Fibroblast of lung (primary cell): Measurements from ENCODE around the gene ALDH8A1. TPM values are rescaled to one million over a fixed set of nuclear protein-coding genes. Genes with fewer than 3 reads are reported as not detected.

Experiments used
- DNase-seq, 2 donors: peaks; one replicate each; pipeline versions ENCODE4 v3.0.0 to v3.0.0-alpha.2; 2010; ENCODE audit warnings: low read depth in 2 of 2
- H2AFZ ChIP-seq: 2 replicates; pipeline ENCODE4 v1.5.1; 2012; ENCODE audit warnings: low read length, control low read depth, inconsistent platforms
- H3K27ac ChIP-seq: 2 replicates; pipeline ENCODE4 v1.5.1; 2011; ENCODE audit warnings: low read length, control low read depth; ENCODE audit not compliant: insufficient read depth
- H3K27me3 ChIP-seq: 2 replicates; pipeline ENCODE4 v1.5.1; 2011; ENCODE audit warnings: mild to moderate bottlenecking, low read length; ENCODE audit not compliant: control insufficient read depth, insufficient read depth
- H3K36me3 ChIP-seq: 2 replicates; pipeline ENCODE4 v1.5.1; 2011; ENCODE audit warnings: low read length; ENCODE audit not compliant: control insufficient read depth, insufficient read depth
- H3K4me1 ChIP-seq: 2 replicates; pipeline ENCODE4 v1.5.1; 2011; ENCODE audit warnings: low read length; ENCODE audit not compliant: control insufficient read depth, insufficient read depth; ENCODE audit errors: extremely low read depth
- H3K4me2 ChIP-seq: 2 replicates; pipeline ENCODE4 v1.5.1; 2011; ENCODE audit warnings: low read length, control low read depth; ENCODE audit not compliant: insufficient read depth; ENCODE audit errors: extremely low read depth
- H3K4me3 ChIP-seq, 4 experiments: fragments of 200-600 bp in 1 of 4; sonication (generic) in 1 of 4; replicated peaks in 1 of 4; 2 replicates each; pipeline ENCODE4 v1.5.1; 2011 to 2016; ENCODE audit warnings: low read length in 4 of 4, low read depth in 3 of 4, mild to moderate bottlenecking in 3 of 4, control low read depth in 2 of 4, inconsistent platforms in 1 of 4, mixed read lengths in 1 of 4; ENCODE audit not compliant: insufficient read depth in 1 of 4; ENCODE audit errors: control extremely low read depth in 1 of 4
- H3K79me2 ChIP-seq: 2 replicates; pipeline ENCODE4 v1.5.1; 2012; ENCODE audit warnings: mild to moderate bottlenecking, low read length, inconsistent platforms; ENCODE audit not compliant: control insufficient read depth, insufficient read depth
- H3K9ac ChIP-seq: 2 replicates; pipeline ENCODE4 v1.5.1; 2011; ENCODE audit warnings: mild to moderate bottlenecking, low read length, control low read depth; ENCODE audit not compliant: insufficient read depth
- H3K9me3 ChIP-seq: 2 replicates; pipeline ENCODE4 v1.5.1; 2012; ENCODE audit warnings: low read depth, low read length; ENCODE audit not compliant: control insufficient read depth, insufficient read depth
- H4K20me1 ChIP-seq: 2 replicates; pipeline ENCODE4 v1.5.1; 2011; ENCODE audit warnings: low read length; ENCODE audit not compliant: control insufficient read depth, insufficient read depth; ENCODE audit errors: extremely low read depth
- EZH2 ChIP-seq: IDR thresholded peaks from 2 replicates; pipeline ENCODE4 v1.5.1; 2012; ENCODE audit warnings: low read length, control low read depth, mild to moderate bottlenecking; ENCODE audit errors: missing control alignments
- polyA minus RNA-seq: library from RNA; depleted of rRNA, polyadenylated mRNA; stranded (reverse); fragments of >200 nt; gene quantifications from 2 replicates; pipeline ENCODE4 v1.2.3, GENCODE V29; 2011; ENCODE audit warnings: low replicate concordance
- polyA plus RNA-seq, 2 donors: library from polyadenylated mRNA; depleted of rRNA in 1 of 2; stranded (reverse) in 1 of 2; unstranded in 1 of 2; fragments of >200 nt; gene quantifications; 2 replicates each; pipeline ENCODE4 v1.2.1, GENCODE V29; 2011 to 2012; ENCODE audit warnings: missing spikeins in 1 of 2
- total RNA-seq: library from RNA; depleted of rRNA; stranded (reverse); fragments of >200 nt; gene quantifications from 2 replicates; pipeline ENCODE4 v1.2.1, GENCODE V29; 2014
- TF ChIP-seq, protein P1 (sequence below), 2 donors: IDR thresholded peaks in 1 of 2; conservative IDR thresholded peaks in 1 of 2; 1 replicate in 1 of 2; 2 replicates in 1 of 2; pipeline ENCODE4 v1.5.1; 2011 to 2012; ENCODE audit warnings: low read length in 2 of 2, control low read depth in 1 of 2, inconsistent platforms in 1 of 2, low read depth in 1 of 2, mild to moderate bottlenecking in 1 of 2

The ALDH8A1 gene, protein sequence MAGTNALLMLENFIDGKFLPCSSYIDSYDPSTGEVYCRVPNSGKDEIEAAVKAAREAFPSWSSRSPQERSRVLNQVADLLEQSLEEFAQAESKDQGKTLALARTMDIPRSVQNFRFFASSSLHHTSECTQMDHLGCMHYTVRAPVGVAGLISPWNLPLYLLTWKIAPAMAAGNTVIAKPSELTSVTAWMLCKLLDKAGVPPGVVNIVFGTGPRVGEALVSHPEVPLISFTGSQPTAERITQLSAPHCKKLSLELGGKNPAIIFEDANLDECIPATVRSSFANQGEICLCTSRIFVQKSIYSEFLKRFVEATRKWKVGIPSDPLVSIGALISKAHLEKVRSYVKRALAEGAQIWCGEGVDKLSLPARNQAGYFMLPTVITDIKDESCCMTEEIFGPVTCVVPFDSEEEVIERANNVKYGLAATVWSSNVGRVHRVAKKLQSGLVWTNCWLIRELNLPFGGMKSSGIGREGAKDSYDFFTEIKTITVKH
- 0.26 and 0.50 TPM in 2 replicates for total RNA-seq
- polyA plus RNA-seq: 0.08 and 0.11 TPM in 2 replicates
- 0.09 and 0.13 TPM in 2 replicates for polyA plus RNA-seq (2012)
- polyA minus RNA-seq: not detected in 2 replicates

DNA sequence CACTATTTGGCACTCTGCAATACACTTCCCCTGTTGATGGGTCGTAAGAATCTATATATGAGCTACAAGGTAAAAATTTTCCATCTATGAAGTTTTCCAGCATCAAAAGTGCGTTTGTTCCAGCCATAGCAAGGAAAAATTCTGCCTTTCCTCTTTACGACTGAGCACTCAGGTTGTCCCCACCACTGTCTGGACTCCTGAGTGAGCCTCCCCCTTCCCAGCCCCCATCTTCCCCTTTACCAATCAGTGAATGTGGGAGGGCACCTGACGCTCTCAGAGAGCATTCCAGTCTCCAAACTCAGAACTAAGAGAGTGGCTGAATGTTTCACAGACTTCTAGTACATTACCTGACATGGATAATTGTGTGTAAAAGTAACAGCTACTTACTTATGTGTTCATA, at the start of gene ALDH8A1:
ALDH8A1 (minus strand) TSS at position 175 of the 400 bp plus-strand sequence; CDS start at position 127, 48 bp downstream.
- Histone ChIP-seq H3K4me3 (no peak within 1 kb of the TSS), H3K9me3 (no peaks in the 10 kb centered on the region), H3K4me2 (no peak within 1 kb of the TSS), H4K20me1 (no peaks in the 10 kb centered on the region), H3K27me3 (no peaks in the 10 kb centered on the region), H2AFZ (no peak within 1 kb of the TSS), H3K4me1 (no peaks in the 10 kb centered on the region), H3K9ac (no peak within 1 kb of the TSS), H3K36me3 (no peaks in the 10 kb centered on the region), H3K79me2 (no peaks in the 10 kb centered on the region), H3K27ac (no peak within 1 kb of the TSS)
- no peak for TF ChIP-seq EZH2
- TF ChIP-seq, protein P1, sequence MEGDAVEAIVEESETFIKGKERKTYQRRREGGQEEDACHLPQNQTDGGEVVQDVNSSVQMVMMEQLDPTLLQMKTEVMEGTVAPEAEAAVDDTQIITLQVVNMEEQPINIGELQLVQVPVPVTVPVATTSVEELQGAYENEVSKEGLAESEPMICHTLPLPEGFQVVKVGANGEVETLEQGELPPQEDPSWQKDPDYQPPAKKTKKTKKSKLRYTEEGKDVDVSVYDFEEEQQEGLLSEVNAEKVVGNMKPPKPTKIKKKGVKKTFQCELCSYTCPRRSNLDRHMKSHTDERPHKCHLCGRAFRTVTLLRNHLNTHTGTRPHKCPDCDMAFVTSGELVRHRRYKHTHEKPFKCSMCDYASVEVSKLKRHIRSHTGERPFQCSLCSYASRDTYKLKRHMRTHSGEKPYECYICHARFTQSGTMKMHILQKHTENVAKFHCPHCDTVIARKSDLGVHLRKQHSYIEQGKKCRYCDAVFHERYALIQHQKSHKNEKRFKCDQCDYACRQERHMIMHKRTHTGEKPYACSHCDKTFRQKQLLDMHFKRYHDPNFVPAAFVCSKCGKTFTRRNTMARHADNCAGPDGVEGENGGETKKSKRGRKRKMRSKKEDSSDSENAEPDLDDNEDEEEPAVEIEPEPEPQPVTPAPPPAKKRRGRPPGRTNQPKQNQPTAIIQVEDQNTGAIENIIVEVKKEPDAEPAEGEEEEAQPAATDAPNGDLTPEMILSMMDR (conservative IDR thresholded peaks at IDR 0.05 in 1 of 2, IDR thresholded peaks at IDR 0.05 in 1 of 2; ENCODE audit: low read depth in 1 of 2, low read length in 2 of 2): no peak
- DNase-seq: no peak

DNA sequence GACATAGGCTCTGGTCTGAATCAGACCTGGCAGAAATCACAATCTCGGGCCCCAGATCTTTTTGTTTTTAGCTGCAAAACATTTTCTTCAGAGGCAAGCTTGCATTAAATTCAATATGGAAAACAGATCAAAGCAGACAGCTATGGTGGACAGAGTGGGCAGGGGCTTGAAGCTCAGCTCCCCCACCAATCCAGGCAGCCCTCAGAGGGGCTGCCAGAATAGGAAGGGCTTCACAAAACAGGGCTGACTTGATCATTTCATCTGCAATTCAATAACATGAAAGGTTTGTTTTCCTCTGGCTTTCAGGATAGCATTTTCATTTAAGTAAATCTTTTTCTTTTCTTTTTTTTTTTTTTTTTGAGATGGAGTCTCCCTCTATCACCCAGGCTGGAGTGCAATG, 49.2 kb upstream of the ALDH8A1 start:
- DNase-seq: no peak
- TF ChIP-seq, protein P1 (conservative IDR thresholded peaks at IDR 0.05 in 1 of 2, IDR thresholded peaks at IDR 0.05 in 1 of 2; ENCODE audit: low read depth in 1 of 2, low read length in 2 of 2): no peak
- no peak for TF ChIP-seq EZH2
- Histone ChIP-seq H3K9ac (no peak overlapping the region), H2AFZ (no peak overlapping the region), H3K9me3 (no peaks in the 10 kb centered on the region), H3K4me1 (no peaks in the 10 kb centered on the region), H3K27ac (no peak overlapping the region), H3K27me3 (no peaks in the 10 kb centered on the region), H3K4me2 (no peak overlapping the region), H3K79me2 (no peaks in the 10 kb centered on the region), H3K4me3 (no peak overlapping the region), H3K36me3 (peaks cover 2% of the 10 kb centered on the region), H4K20me1 (no peaks in the 10 kb centered on the region)

DNA sequence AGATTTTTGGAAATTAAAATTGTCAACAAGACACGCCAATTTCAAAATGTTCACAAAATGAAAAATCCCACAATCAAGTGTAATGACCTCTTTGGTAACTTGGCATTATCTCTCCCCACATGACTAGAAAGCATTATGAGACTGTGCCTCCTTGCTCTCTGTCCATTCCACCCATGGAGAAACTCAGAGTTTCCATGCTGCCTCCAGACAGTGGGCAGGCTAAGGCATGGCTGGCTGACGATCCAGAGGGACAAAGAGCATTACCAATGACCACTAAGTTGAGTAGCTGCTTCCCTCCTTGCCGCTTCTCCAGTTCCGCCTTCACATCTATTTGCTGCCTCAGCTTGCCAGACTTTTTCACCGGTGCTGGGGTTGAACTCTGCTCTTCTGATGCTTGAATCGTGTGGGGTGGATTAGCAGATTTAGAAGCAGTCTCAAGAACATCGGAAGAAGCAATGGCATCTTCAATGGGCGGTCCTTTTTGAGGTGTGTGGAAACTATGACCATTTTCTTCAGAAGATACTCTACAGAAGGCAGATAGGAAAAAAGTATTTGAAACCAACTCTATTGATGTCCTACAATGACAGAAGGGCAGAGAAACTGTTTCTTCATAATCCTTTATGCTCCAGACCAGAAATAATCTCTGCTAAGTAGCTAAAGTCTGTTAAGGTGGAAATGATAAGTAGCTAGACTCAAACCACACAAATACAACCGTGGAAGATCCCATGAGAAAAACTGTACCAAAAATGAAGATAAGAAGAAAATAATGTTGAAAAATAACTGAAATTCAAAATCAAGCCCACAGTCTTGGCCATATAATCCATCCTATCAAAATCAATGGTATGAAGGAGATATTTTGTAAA, 47.5 kb upstream of the ALDH8A1 start:
- H3K9me3 ChIP-seq: no peaks in the 10 kb centered on the region
- H2AFZ ChIP-seq: no peak overlapping the region
- no peaks in the 10 kb centered on the region for H3K79me2 ChIP-seq
- H3K36me3 ChIP-seq: peaks cover 2% of the 10 kb centered on the region
- no peaks in the 10 kb centered on the region for H3K27me3 ChIP-seq
- H4K20me1 ChIP-seq: no peaks in the 10 kb centered on the region
- no peak overlapping the region for H3K4me3 ChIP-seq
- H3K4me1 ChIP-seq: no peaks in the 10 kb centered on the region
- H3K9ac ChIP-seq: no peak overlapping the region
- no peak overlapping the region for H3K4me2 ChIP-seq
- TF ChIP-seq, protein P1 (conservative IDR thresholded peaks at IDR 0.05 in 1 of 2, IDR thresholded peaks at IDR 0.05 in 1 of 2; ENCODE audit: low read depth in 1 of 2, low read length in 2 of 2): no peak
- TF ChIP-seq EZH2: no peak
- no peak overlapping the region for H3K27ac ChIP-seq
- no peak for DNase-seq
